Peyer's patch (tissue), 4 donors: Measurements from ENCODE around the gene ZBTB22.

ENCODE experiments used
- POLR2A ChIP-seq, 2 donors: fragments of 450-650 bp; IDR thresholded peaks; one replicate each; pipeline ENCODE4 v1.5.1; 2017; ENCODE audit warnings: antibody characterized with exemption in 2 of 2, mild to moderate bottlenecking in 2 of 2, moderate library complexity in 2 of 2
- TF ChIP-seq, protein P1 (sequence below), 6 experiments: fragments of 450-650 bp in 4 of 6; fragments of 200-600 bp in 2 of 6; sonication (generic) in 1 of 6; IDR thresholded peaks; one replicate each; pipeline ENCODE4 v1.5.1; 2017 to 2019; ENCODE audit warnings: antibody characterized with exemption in 6 of 6, mild to moderate bottlenecking in 3 of 6, moderate library complexity in 1 of 6

DNA sequence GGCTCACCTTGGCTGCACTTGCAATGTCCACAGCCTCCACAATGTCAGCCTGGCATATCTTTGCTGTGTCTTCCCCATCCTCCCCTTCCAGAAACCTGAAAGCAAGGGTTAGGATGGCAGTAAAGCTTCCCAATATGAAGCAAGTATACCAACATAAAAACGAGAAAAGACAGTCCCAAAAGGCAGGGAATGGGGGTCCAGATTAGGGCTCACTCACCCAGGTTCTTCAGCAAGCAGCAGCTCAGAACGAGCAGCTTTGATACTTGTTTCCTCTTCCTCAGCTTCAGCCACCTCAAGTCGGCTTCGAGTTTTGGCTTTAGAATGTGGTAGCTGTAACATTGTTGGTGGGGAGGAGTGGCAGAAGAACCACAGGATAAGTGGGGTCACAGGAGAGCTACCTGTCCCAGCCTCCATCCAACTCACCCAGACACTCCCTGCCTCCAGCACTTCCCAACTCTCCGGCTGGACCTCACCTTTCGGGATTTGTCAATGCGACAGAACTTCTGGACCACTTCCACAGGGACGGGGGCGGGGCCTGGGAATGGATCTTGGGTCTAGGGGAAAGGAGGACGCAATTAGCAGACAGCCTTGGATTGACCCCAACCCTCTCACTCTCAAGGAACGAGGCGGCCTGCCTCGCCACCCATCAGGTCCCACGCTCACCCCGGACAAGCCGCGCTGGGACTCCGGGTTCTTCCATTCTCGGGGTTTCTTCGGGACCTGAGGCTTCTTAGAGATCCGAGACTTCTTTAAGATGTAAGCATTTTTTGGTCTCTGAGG, 29.2 kb downstream of the ZBTB22 start:
- TF ChIP-seq, protein P1, sequence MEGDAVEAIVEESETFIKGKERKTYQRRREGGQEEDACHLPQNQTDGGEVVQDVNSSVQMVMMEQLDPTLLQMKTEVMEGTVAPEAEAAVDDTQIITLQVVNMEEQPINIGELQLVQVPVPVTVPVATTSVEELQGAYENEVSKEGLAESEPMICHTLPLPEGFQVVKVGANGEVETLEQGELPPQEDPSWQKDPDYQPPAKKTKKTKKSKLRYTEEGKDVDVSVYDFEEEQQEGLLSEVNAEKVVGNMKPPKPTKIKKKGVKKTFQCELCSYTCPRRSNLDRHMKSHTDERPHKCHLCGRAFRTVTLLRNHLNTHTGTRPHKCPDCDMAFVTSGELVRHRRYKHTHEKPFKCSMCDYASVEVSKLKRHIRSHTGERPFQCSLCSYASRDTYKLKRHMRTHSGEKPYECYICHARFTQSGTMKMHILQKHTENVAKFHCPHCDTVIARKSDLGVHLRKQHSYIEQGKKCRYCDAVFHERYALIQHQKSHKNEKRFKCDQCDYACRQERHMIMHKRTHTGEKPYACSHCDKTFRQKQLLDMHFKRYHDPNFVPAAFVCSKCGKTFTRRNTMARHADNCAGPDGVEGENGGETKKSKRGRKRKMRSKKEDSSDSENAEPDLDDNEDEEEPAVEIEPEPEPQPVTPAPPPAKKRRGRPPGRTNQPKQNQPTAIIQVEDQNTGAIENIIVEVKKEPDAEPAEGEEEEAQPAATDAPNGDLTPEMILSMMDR (IDR thresholded peaks at IDR 0.05): no peak
- TF ChIP-seq POLR2A (IDR thresholded peaks at IDR 0.05): no peak
